H1 (cell line): ENCODE results near the gene GJD4. TPM values are rescaled to one million over a fixed set of nuclear protein-coding genes. Genes with fewer than 3 reads are reported as not detected.

Experiments used
- CTCF ChIA-PET: fragments of 300-600 bp; sonication (Branson Sonifier 250); formaldehyde crosslinking; loops from one replicate; lab custom pipeline; 2021; ENCODE audit not compliant: partially characterized antibody; lab: Charles Lee
- POLR2A ChIA-PET: fragments of 300-600 bp; sonication (Branson Sonifier 250); formaldehyde crosslinking; loops from one replicate; lab custom pipeline; 2021; ENCODE audit warnings: inconsistent platforms; ENCODE audit not compliant: partially characterized antibody; lab: Charles Lee
- DNase-seq, 2 experiments: peaks; one replicate each; pipeline versions ENCODE4 v3.0.0 to v3.0.0-alpha.2; 2010 to 2022; ENCODE audit warnings: low spot score in 2 of 2, low read depth in 1 of 2, mixed read lengths in 1 of 2
- FAIRE-seq: peaks from 2 replicates; lab custom pipeline; 2011; peaks lifted over from hg19 to GRCh38; lab: Jason Lieb, UNC
- H2AFZ ChIP-seq: 2 replicates; pipeline ENCODE4 v1.8.1; 2012; ENCODE audit warnings: low read length, inconsistent platforms
- H2AK5ac ChIP-seq: 2 replicates; pipeline ENCODE4 v1.6.1; 2013; ENCODE audit warnings: low read depth, low read length
- H2BK120ac ChIP-seq: replicated peaks from 2 replicates; pipeline ENCODE3; 2013; ENCODE audit warnings: low read depth, low read length, inconsistent platforms
- H2BK12ac ChIP-seq: 2 replicates; pipeline ENCODE4 v1.6.1; 2013; ENCODE audit warnings: low read depth, low read length
- H2BK15ac ChIP-seq: 2 replicates; pipeline ENCODE4 v1.6.1; 2013; ENCODE audit warnings: low read length
- H2BK20ac ChIP-seq: 2 replicates; pipeline ENCODE4 v1.6.1; 2013; ENCODE audit warnings: low read length
- H2BK5ac ChIP-seq: 2 replicates; pipeline ENCODE4 v1.6.1; 2013; ENCODE audit warnings: low read depth, low read length
- H3K14ac ChIP-seq: 2 replicates; pipeline ENCODE4 v1.6.1; 2013; ENCODE audit warnings: inconsistent platforms; ENCODE audit not compliant: insufficient read length
- H3K18ac ChIP-seq: 2 replicates; pipeline ENCODE4 v1.6.1; 2013; ENCODE audit warnings: low read length; ENCODE audit errors: extremely low read depth
- H3K23ac ChIP-seq: 2 replicates; pipeline ENCODE4 v1.6.1; 2013; ENCODE audit warnings: inconsistent platforms; ENCODE audit not compliant: insufficient read length
- H3K23me2 ChIP-seq: 2 replicates; pipeline ENCODE4 v1.6.1; 2013; ENCODE audit warnings: low read depth, low read length
- H3K27ac ChIP-seq: 2 replicates; pipeline ENCODE4 v1.6.1; 2011; ENCODE audit warnings: low read depth, low read length, inconsistent platforms
- H3K27me3 ChIP-seq, 4 experiments: replicated peaks in 1 of 4; 1 replicate in 1 of 4; 2 replicates in 3 of 4; pipeline versions ENCODE4 v1.6.1 to v1.8.1; 2011 to 2013; ENCODE audit warnings: low read length in 3 of 4, mild to moderate bottlenecking in 3 of 4, inconsistent platforms in 2 of 4, mixed read lengths in 2 of 4, moderate library complexity in 1 of 4; ENCODE audit not compliant: control insufficient read depth in 3 of 4, insufficient read depth in 3 of 4; ENCODE audit errors: extremely low read depth in 1 of 4
- H3K36me3 ChIP-seq, 4 experiments: 2 replicates each; pipeline versions ENCODE4 v1.6.1 to v1.8.1; 2011 to 2013; ENCODE audit warnings: mild to moderate bottlenecking in 4 of 4, low read length in 3 of 4, moderate library complexity in 2 of 4, control low read depth in 1 of 4, inconsistent platforms in 1 of 4; ENCODE audit not compliant: insufficient read depth in 4 of 4, control insufficient read depth in 2 of 4
- H3K4ac ChIP-seq: replicated peaks from 2 replicates; pipeline ENCODE3; 2013; ENCODE audit warnings: low read length, low read depth, mixed read lengths, inconsistent platforms; ENCODE audit not compliant: insufficient read length
- H3K4me1 ChIP-seq, 4 experiments: replicated peaks in 1 of 4; 1 replicate in 1 of 4; 2 replicates in 3 of 4; pipeline versions ENCODE4 v1.6.1 to v1.8.1; 2011 to 2013; ENCODE audit warnings: low read length in 3 of 4, inconsistent platforms in 2 of 4, mixed read lengths in 1 of 4; ENCODE audit not compliant: insufficient read depth in 4 of 4, control insufficient read depth in 3 of 4
- H3K4me2 ChIP-seq, 2 experiments: 2 replicates each; pipeline versions ENCODE4 v1.6.1 to v1.8.1; 2011 to 2013; ENCODE audit warnings: low read depth in 2 of 2, low read length in 2 of 2, control low read depth in 1 of 2, inconsistent platforms in 1 of 2, mild to moderate bottlenecking in 1 of 2; ENCODE audit not compliant: insufficient read depth in 1 of 2
- H3K4me3 ChIP-seq, 4 experiments: fragments of 200-600, 300-600 bp in 1 of 4; sonication (generic), shearing (Covaris generic), sonication (Bioruptor Twin) in 1 of 4; 2 replicates each; pipeline versions ENCODE4 v1.5.1 to v1.8.1; 2011 to 2016; ENCODE audit warnings: low read length in 4 of 4, low read depth in 3 of 4, control low read depth in 2 of 4, inconsistent platforms in 2 of 4, mild to moderate bottlenecking in 2 of 4, mixed read lengths in 1 of 4, moderate library complexity in 1 of 4; ENCODE audit not compliant: insufficient read depth in 2 of 4; ENCODE audit errors: extremely low read depth in 1 of 4
- H3K56ac ChIP-seq: replicated peaks from 2 replicates; pipeline ENCODE3; 2013; ENCODE audit warnings: low read depth, mild to moderate bottlenecking, mixed read lengths, low read length, inconsistent platforms; ENCODE audit not compliant: insufficient read length
- H3K79me1 ChIP-seq: 2 replicates; pipeline ENCODE4 v1.6.1; 2013; ENCODE audit warnings: low read depth, low read length, control low read depth
- H3K79me2 ChIP-seq, 2 experiments: 2 replicates each; pipeline versions ENCODE4 v1.6.1 to v1.8.1; 2012 to 2013; ENCODE audit warnings: low read length in 2 of 2, mild to moderate bottlenecking in 2 of 2, inconsistent platforms in 1 of 2; ENCODE audit not compliant: insufficient read depth in 2 of 2, control insufficient read depth in 1 of 2
- H3K9ac ChIP-seq, 4 experiments: replicated peaks in 1 of 4; 1 replicate in 1 of 4; 2 replicates in 3 of 4; pipeline versions ENCODE4 v1.6.1 to v1.8.1; 2011 to 2013; ENCODE audit warnings: low read depth in 3 of 4, low read length in 3 of 4, control low read depth in 2 of 4, mild to moderate bottlenecking in 2 of 4, moderate library complexity in 2 of 4, inconsistent platforms in 1 of 4; ENCODE audit errors: extremely low read depth in 1 of 4
- H3K9me3 ChIP-seq, 2 experiments: 2 replicates each; pipeline versions ENCODE4 v1.6.1 to v1.8.1; 2012 to 2013; ENCODE audit warnings: mild to moderate bottlenecking in 2 of 2, moderate library complexity in 2 of 2, control low read depth in 1 of 2, inconsistent platforms in 1 of 2, low read depth in 1 of 2, low read length in 1 of 2, mixed read lengths in 1 of 2; ENCODE audit not compliant: insufficient read depth in 2 of 2
- H4K20me1 ChIP-seq, 2 experiments: replicated peaks in 1 of 2; 2 replicates each; pipeline versions ENCODE3 to v1.8.1; 2011 to 2013; ENCODE audit warnings: inconsistent platforms in 2 of 2, low read length in 2 of 2, mild to moderate bottlenecking in 1 of 2; ENCODE audit not compliant: insufficient read depth in 2 of 2, control insufficient read depth in 1 of 2
- H4K5ac ChIP-seq: 2 replicates; pipeline ENCODE4 v1.6.1; 2013; ENCODE audit warnings: low read length, low read depth, mixed read lengths, inconsistent platforms; ENCODE audit not compliant: insufficient read length
- H4K8ac ChIP-seq: 2 replicates; pipeline ENCODE4 v1.8.0; 2013; ENCODE audit warnings: mild to moderate bottlenecking, moderate library complexity, low read length, inconsistent platforms; ENCODE audit not compliant: insufficient read depth; ENCODE audit errors: extremely low read depth
- H4K91ac ChIP-seq: replicated peaks from 2 replicates; pipeline ENCODE3; 2013; ENCODE audit warnings: low read length, mixed read lengths, inconsistent platforms; ENCODE audit not compliant: insufficient read length
- BACH1 ChIP-seq: IDR thresholded peaks from 2 replicates; pipeline ENCODE4 v1.6.1; 2012; ENCODE audit warnings: low read length, improper control_type of control experiment
- CREB1 ChIP-seq: IDR thresholded peaks from 2 replicates; pipeline ENCODE4 v1.6.1; 2012; ENCODE audit warnings: inconsistent platforms
- CTBP2 ChIP-seq: IDR thresholded peaks from 2 replicates; pipeline ENCODE4 v1.7.0; 2011; ENCODE audit warnings: borderline replicate concordance, mild to moderate bottlenecking, moderate library complexity, mixed read lengths, low read length; ENCODE audit not compliant: insufficient read depth, insufficient read length
- JUND ChIP-seq: IDR thresholded peaks from 2 replicates; pipeline ENCODE4 v1.6.1; 2011; ENCODE audit warnings: mild to moderate bottlenecking, improper control_type of control experiment, low read length
- MAX ChIP-seq: IDR thresholded peaks from 2 replicates; pipeline ENCODE4 v1.6.1; 2012; ENCODE audit warnings: inconsistent platforms
- POLR2A ChIP-seq, 2 experiments: IDR thresholded peaks; 1 replicate in 1 of 2; 2 replicates in 1 of 2; pipeline ENCODE4 v1.6.1; 2011; ENCODE audit warnings: low read depth in 2 of 2, low read length in 2 of 2, mild to moderate bottlenecking in 2 of 2; ENCODE audit errors: control extremely low read depth in 1 of 2
- RBBP5 ChIP-seq: IDR thresholded peaks from 2 replicates; pipeline ENCODE4 v1.7.1; 2012; ENCODE audit warnings: low read depth, mild to moderate bottlenecking, inconsistent platforms, low read length, moderate library complexity, borderline replicate concordance
- TAF1 ChIP-seq: IDR thresholded peaks from 2 replicates; pipeline ENCODE4 v1.6.1; 2011; ENCODE audit warnings: mild to moderate bottlenecking, low read depth, low read length
- WGBS, 2 experiments: shearing (Covaris generic) in 1 of 2; methylation state at CpG; one replicate each; pipeline versions ENCODE4 v1.1.6 to v1.1.7; 2013 to 2015; ENCODE audit warnings: low lambda C conversion rate in 2 of 2, mixed read lengths in 2 of 2, inconsistent platforms in 1 of 2, low coverage in 1 of 2, missing lambda C conversion rate in 1 of 2; ENCODE audit not compliant: insufficient replicate concordance in 2 of 2, insufficient coverage in 1 of 2, insufficient read length in 1 of 2; ENCODE audit errors: extremely low coverage in 1 of 2, missing lambda C conversion rate in 1 of 2; 5-methylcytosine and 5-hydroxymethylcytosine counted together
- polyA plus RNA-seq, 7 experiments: library from polyadenylated mRNA; depleted of rRNA in 3 of 7; stranded (reverse) in 5 of 7; unstranded in 2 of 7; fragments of >200 nt in 5 of 7; fragments of 200-250 nt in 2 of 7; gene quantifications; 1 replicate in 5 of 7; 2 replicates in 1 of 7; 4 replicates in 1 of 7; pipeline versions ENCODE4 v1.2.1 to v1.2.3, GENCODE V29; 2011 to 2013; ENCODE audit warnings: missing spikeins in 2 of 7, mixed read lengths in 2 of 7
- total RNA-seq: library from RNA; stranded (reverse); fragmentation: NEBNext Ultra II Directional; extraction: Animal tissue kit (Norgen Biotek cat#: 25700); gene quantifications from 2 replicates; pipeline ENCODE4 v1.2.1, GENCODE V29; 2021
- TF ChIP-seq, protein P1 (sequence below), 3 experiments: IDR thresholded peaks; 1 replicate in 2 of 3; 2 replicates in 1 of 3; pipeline versions ENCODE4 v1.5.1 to v1.6.1; 2011; ENCODE audit warnings: low read length in 3 of 3, mild to moderate bottlenecking in 3 of 3, inconsistent platforms in 2 of 3, low read depth in 1 of 3, moderate library complexity in 1 of 3; ENCODE audit not compliant: insufficient read depth in 1 of 3; ENCODE audit errors: control extremely low read depth in 1 of 3

GJD4 gene
- total and polyA plus RNA-seq, 2 of the 8 experiments (the other 6 are each of a cell fraction or from before 2014, with no cell fraction given), result not detected

- Histone ChIP-seq H2BK20ac (peak within 1 kb of the TSS; percentile 61; the same call in 1 of the 2 replicates), H2BK15ac (peak within 1 kb of the TSS; percentile 81; the same call in 1 of the 2 replicates), H2BK5ac (peak within 1 kb of the TSS; percentile 20; the same call in 1 of the 2 replicates), H3K56ac (no peak within 1 kb of the TSS), H3K23me2 (peaks cover 34% of the 10 kb centered on the region), H3K79me2 (peaks cover 0 to 3% of the 10 kb centered on the region in 2 experiments; a peak in 1 of 4 replicates), H2AFZ (no peak within 1 kb of the TSS; the same call in 1 of the 2 replicates), H3K4me1 (peaks cover 0 to 17% (median 10%) of the 10 kb centered on the region in 4 experiments; a peak in 6 of 7 replicates), H3K9me3 (no peaks in the 10 kb centered on the region; a peak in 2 of 4 replicates), H4K20me1 (peaks cover 3 to 8% of the 10 kb centered on the region in 2 experiments), H3K18ac (peak within 1 kb of the TSS; percentile 83), H3K4me3 (peak within 1 kb of the TSS; percentile 63 to 82 (median 67)), H3K23ac (peak within 1 kb of the TSS; percentile 87), H3K14ac (peak within 1 kb of the TSS; percentile 35), H3K36me3 (no peaks in the 10 kb centered on the region), H3K9ac (peak within 1 kb of the TSS in 2 of 4 experiments; percentile 42 to 53; a peak in 3 of 7 replicates), H4K5ac (peak within 1 kb of the TSS; percentile 28), H3K4ac (no peak within 1 kb of the TSS), H2BK120ac (no peak within 1 kb of the TSS), H2BK12ac (0 out of 2 replicates have a peak within 1 kb of the TSS, but pooled peaks have one; percentile 30), H4K91ac (peak within 1 kb of the TSS; percentile 47), H4K8ac (peak within 1 kb of the TSS; percentile 41), H3K79me1 (no peaks in the 10 kb centered on the region), H3K27ac (no peak within 1 kb of the TSS), H3K4me2 (peak within 1 kb of the TSS; percentile 58 to 99), H2AK5ac (no peak within 1 kb of the TSS), H3K27me3 (peaks cover 3 to 13% (median 6%) of the 10 kb centered on the region in 4 experiments)
- peak in 1 of 2 experiments; percentile 88 for DNase-seq
- WGBS, 2 experiments, result 0% methylated on average over 53 of the region's 80 CpGs; no CpG with 5 or more reads in 1 of the 2 experiments
- FAIRE-seq, result no peak
- CTCF ChIA-PET, result no interaction called here
- POLR2A ChIA-PET, result no interaction called here
- TF ChIP-seq CREB1 (no peak), TAF1 (peak; percentile 68), POLR2A (IDR thresholded peaks at IDR 0.05; ENCODE audit: control extremely low read depth in 1 of 2, low read depth in 2 of 2, low read length in 2 of 2) (peak in 1 of 2 experiments; percentile 82; a peak in 2 of 3 replicates), MAX (peak; percentile 37; the same call in 1 of the 2 replicates), CTBP2 (peak; percentile 58), BACH1 (peak; percentile 49; the same call in 1 of the 2 replicates), RBBP5 (peak; percentile 70; the same call in 1 of the 2 replicates), JUND (no peak)
- TF ChIP-seq, protein P1, sequence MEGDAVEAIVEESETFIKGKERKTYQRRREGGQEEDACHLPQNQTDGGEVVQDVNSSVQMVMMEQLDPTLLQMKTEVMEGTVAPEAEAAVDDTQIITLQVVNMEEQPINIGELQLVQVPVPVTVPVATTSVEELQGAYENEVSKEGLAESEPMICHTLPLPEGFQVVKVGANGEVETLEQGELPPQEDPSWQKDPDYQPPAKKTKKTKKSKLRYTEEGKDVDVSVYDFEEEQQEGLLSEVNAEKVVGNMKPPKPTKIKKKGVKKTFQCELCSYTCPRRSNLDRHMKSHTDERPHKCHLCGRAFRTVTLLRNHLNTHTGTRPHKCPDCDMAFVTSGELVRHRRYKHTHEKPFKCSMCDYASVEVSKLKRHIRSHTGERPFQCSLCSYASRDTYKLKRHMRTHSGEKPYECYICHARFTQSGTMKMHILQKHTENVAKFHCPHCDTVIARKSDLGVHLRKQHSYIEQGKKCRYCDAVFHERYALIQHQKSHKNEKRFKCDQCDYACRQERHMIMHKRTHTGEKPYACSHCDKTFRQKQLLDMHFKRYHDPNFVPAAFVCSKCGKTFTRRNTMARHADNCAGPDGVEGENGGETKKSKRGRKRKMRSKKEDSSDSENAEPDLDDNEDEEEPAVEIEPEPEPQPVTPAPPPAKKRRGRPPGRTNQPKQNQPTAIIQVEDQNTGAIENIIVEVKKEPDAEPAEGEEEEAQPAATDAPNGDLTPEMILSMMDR (IDR thresholded peaks at IDR 0.05; ENCODE audit: control extremely low read depth in 1 of 3, insufficient read depth in 1 of 3, low read depth in 1 of 3, low read length in 3 of 3), result peak in 1 of 3 experiments; percentile 9; a peak in 1 of 4 replicates
These were observed 37.1 kb downstream of the GJD4 start, which contains the start of gene FZD8 for GRCh38 chr10:35642035-35642792. Gene FZD8, minus strand, starts transcription at chr10:35642296. Its CDS starts 867 bp downstream, at chr10:35641429.
